GM19452 (cell line): ENCODE measurements around the gene ARPC1A.
A peak's percentile ranks its signal among the peaks of the same experiment; 100 is the strongest.
"Not testable (repeated sequence)": the region's sequence is repeated elsewhere in the genome, so short reads cannot be mapped to it uniquely, and the experiment has no call there.

ENCODE experiments used
- ATAC-seq: cut with Tn5 transposase; IDR thresholded peaks from one replicate; pipeline ENCODE4 v1.9.1; 2021; ENCODE audit not compliant: unreplicated experiment

The ARPC1A gene

DNA sequence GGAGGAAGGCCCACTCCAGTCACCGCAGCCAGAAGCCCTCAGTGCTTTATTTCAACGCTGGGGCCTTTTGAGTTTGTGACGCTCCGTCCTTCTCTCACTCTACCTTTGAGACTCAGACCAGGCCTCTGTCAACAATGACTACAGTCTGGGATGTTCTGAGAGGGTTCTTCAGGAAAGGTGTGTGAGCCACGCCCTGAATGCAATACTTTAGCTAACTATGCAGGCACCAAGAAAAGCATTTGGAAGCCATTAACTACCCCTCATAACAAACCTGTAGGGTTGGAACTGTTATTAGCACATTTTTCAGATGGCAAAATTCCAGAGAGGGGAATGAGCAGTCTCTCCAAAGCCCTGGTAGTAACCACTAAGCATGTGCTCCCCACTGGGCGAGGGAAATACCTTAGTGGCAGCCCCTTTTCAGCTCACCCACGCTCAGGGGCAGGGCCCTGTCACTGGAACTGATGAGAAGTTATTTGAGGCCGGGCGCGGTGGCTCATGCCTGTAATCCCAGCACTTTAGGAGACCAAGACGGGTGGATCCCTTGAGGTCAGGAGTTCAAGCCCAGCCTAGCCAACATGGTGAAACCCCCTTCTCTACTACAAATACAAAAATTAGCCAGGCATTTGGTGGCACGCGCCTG lies 43.2 kb downstream of the ARPC1A start:
- ATAC-seq = no peak

GRCh38 chr7:99369767-99370391 lies 44.2 kb downstream of the ARPC1A start:
- ATAC-seq = no peak

GRCh38 chr7:99371376-99371920 lies 45.8 kb downstream of the ARPC1A start:
- no peak for ATAC-seq

DNA sequence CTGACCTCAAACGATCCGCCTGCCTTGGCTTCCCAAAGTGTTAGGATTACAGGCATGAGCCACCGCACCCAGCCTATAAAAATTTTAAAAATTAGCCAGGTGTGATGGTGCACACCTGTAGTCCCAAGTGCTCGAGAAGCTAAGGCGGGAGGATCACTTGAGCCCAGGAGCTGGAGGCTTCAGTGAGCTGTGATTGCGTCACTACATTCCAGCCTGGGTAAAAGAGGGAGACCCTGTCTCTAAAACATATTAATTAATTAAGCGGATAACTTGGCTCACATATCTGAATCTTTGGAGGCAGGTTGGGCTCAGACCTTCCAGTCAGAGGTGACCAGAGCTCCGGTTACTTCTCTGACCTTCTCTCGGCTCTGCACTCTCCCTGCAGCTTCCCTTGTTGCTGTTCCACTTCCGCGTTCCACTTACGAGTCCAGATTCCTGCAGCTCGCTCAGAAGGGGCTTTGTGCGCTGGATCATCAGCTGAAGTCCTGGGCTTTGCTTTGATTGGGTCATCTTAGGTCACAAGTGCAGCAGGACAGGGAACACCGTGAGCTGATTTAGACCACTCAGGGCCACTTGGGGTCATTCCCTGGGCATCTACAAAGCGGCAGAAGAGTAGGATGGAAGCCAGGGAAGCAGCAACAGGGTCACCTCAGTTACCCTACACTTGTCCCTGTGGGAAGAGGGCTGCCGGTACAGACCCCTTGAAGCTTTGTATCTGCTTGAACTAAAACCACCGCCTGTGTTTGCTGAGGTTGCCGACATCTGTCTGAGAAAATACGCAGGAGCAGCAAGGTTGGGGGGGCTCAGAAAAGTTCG lies 46.8 kb downstream of the ARPC1A start:
- ATAC-seq = no peak

DNA sequence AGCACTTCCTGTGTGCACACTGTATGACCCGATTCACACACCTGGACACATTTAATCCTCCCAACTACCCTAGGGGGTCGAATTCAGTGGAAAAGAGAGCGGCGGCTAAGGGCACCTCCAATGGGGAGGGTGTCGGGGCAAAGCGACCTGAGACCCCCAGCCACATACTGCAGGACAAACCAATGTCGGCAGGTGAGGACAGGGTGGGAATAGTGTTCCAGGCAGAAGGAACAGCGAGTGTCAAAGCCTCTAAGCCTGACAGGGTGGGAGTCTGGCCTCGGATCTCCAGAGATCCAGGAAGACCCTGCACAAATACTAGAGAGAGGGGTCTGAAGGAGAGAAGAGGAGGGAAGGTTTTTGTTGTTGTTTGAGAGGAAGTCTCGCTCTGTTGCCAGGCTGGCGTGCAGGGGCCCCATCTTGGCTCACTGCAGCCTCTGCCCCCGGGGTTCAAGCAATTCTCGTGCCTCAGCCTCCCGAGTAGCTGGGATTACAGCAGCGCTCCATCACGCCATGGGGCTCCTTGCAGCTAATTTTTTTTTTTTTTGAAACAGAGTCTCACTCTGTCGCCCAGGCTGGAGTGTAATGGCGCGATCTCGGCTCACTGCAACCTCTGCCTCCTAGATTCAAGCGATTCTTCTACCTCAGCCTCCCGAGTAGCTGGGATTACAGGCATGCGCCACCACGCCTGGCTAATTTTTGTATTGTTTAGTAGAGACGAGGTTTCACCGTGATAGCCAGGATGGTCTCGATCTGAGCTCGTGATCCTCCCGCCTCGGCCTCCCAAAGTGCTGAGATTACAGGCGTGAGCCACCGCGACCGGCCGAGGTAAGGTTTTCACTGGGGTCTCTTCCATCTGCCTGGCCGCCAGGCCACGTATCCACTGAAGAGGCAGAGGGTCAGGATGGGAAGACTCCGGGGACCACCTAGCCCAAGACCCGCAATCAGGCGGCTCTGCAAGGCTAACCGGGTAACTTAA lies 47.7 kb downstream of the ARPC1A start:
- no peak for ATAC-seq

- ATAC-seq = peak; percentile 63
Observed at GRCh38 chr7:99374111-99375064, 48.7 kb downstream of the ARPC1A start, which contains the start of gene ARPC1B. ARPC1B (plus strand) TSS chr7:99374730; CDS start chr7:99385715, 10,985 bp downstream.

DNA sequence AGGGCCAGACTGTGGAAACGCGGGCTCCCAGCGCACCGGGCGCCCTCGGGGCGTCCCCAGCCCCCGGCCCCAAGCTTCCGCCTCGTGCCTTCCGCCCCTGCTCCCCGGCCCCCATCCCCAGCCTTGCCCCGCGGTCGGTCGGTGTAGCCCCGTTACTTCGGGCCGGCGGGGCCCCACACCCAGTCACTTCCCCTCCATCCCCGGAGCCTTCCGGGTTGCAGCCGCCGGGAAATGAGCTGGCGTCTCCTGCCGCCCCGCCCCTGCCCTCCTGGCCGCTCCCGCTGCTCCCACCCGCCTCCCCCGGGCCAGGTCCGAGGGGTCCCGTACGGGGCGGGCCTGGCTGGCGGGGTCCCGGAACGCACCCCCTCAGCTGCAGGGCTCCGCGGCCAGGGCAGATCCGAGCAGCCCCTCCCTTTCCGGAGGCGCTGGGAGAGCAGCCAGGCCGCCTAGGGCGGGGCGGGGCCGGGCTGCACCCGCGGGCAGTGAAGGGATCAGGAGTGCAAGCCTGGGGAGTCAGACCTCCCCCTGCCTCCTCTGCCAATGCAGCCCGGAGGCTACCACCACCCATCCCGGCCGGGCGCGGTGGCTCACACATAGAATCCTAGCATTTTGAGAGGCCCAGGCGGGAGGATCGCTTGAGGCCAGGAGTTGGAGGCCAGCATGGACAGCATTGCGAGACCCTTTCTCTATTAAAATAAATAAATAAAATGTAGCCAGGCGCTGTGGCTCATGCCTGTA lies 49.5 kb downstream of the ARPC1A start:
- peak; percentile 38 for ATAC-seq

- ATAC-seq = no peak
Observed at GRCh38 chr7:99379043-99379577, 53.4 kb downstream of the ARPC1A start.

GRCh38 chr7:99379693-99380031 lies 54.0 kb downstream of the ARPC1A start:
- ATAC-seq = not testable (repeated sequence)

- ATAC-seq = peak; percentile 32
Observed at GRCh38 chr7:99380032-99380822, 54.5 kb downstream of the ARPC1A start.

DNA sequence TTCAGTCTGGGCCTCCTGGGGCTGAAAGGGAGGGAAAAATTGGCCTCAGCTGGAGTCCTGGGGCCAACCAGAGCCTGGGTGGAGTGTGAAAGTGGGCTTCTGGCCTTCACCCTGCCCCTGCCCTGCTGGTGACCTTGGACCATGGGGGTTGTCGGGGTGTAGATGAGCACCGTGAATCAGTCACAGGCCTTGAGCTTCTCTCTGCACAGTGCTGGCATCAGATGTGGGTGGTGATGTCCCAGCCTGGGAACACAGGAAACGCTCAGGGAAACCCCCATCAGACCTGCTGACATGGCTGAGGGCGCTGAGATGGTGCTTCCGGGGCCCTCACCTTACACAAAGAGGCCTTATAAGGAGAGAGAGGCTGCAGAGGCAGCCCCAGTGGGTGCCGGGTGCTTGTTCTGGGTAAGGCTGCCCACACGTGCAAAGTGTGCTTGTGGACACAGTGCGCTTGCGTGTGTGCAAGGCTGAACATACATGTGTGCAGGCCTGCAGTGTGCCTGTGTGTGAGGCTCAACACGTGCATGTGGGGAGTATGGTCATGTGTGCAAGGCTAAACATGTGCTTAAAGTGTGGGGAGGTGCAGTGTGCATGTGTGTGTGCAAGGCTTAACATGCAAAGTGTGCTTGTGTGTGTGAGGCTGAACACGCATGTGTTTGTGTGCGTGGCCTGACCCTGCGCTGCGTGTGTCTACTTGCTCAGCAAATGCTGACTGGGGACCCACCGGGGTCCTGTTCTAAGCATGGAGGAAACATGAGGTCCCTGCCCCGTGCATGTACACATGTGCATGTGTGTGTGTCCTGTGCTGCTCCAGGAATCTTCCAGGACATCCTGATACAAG lies 55.3 kb downstream of the ARPC1A start:
- peak; percentile 80 for ATAC-seq

- no peak for ATAC-seq
Observed at GRCh38 chr7:99381664-99382075, 56.0 kb downstream of the ARPC1A start.

- no peak for ATAC-seq
Observed at GRCh38 chr7:99383203-99383602, 57.5 kb downstream of the ARPC1A start.

DNA sequence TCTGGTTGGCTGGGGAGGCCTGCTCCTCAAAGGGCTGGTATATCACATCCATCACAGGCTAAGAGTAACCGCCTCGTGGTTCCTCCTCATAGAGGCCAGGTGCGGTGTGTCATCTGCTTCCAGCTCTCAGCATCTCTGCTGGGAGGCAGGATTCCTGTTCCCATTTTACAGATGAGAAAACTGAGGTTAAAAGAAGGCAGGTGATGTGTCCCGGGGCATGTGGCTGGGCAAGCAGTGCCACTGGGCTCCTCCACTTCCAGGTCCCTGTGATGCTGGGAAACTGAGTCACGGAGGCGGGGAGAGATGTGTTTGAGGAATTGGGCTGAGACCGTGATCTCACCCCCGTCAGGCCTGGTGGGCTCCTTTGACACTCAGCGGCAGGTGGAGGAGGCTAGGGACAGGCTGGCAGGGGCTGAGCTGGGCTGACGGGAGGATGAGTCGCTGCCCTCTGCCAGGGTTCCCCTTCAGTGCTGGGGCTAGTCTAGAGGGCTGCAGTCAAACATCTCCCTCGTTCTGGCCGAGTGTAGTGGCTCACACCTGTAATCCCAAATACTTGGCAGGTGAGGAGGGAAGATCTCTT lies 58.2 kb downstream of the ARPC1A start:
- ATAC-seq = no peak

- ATAC-seq = no peak
Observed at GRCh38 chr7:99384523-99384922, 58.8 kb downstream of the ARPC1A start.

GRCh38 chr7:99385564-99385963 lies 59.9 kb downstream of the ARPC1A start:
- no peak for ATAC-seq
